HEK293 (cell line): ENCODE data around the gene ZC3H4.

Source experiments
- HOXD13 ChIP-seq: sonication (generic); formaldehyde crosslinking; IDR thresholded peaks from 2 replicates; pipeline ENCODE4 v1.8.0; 2022; ENCODE audit warnings: missing genetic modification reagents, borderline replicate concordance
- KLF9 ChIP-seq: fragments of 450-650 bp; formaldehyde crosslinking; IDR thresholded peaks from 2 replicates; pipeline ENCODE4 v1.5.1; 2016; ENCODE audit warnings: missing biosample characterization, missing genetic modification characterization, low read depth
- ZFP3 ChIP-seq: fragments of 450-650 bp; formaldehyde crosslinking; IDR thresholded peaks from 2 replicates; pipeline ENCODE4 v1.5.1; 2016; ENCODE audit warnings: low read depth, missing biosample characterization, missing genetic modification characterization
- ZNF112 ChIP-seq: fragments of 450-650 bp; formaldehyde crosslinking; IDR thresholded peaks from 2 replicates; pipeline ENCODE4 v1.5.0; 2017; ENCODE audit warnings: missing biosample characterization, missing genetic modification characterization
- ZNF529 ChIP-seq: fragments of 450-650 bp; formaldehyde crosslinking; IDR thresholded peaks from 2 replicates; pipeline ENCODE4 v1.5.1; 2017; ENCODE audit warnings: missing genetic modification characterization, missing biosample characterization; ENCODE audit not compliant: insufficient replicate concordance
- ZNF530 ChIP-seq: fragments of 450-650 bp; formaldehyde crosslinking; IDR thresholded peaks from 2 replicates; pipeline ENCODE4 v1.5.1; 2016; ENCODE audit warnings: low read depth, missing biosample characterization, missing genetic modification characterization
- ZNF585B ChIP-seq: fragments of 450-650 bp; formaldehyde crosslinking; IDR thresholded peaks from 2 replicates; pipeline ENCODE4 v1.5.1; 2016; ENCODE audit warnings: missing biosample characterization, missing genetic modification characterization
- ZNF677 ChIP-seq: fragments of 450-650 bp; IDR thresholded peaks from 2 replicates; pipeline ENCODE4 v1.5.0; 2018; ENCODE audit warnings: missing biosample characterization, mild to moderate bottlenecking, missing genetic modification characterization, moderate library complexity
- ZNF785 ChIP-seq: fragments of 450-650 bp; formaldehyde crosslinking; IDR thresholded peaks from 2 replicates; pipeline ENCODE4 v1.5.1; 2016; ENCODE audit warnings: missing biosample characterization, missing genetic modification characterization
- TF ChIP-seq, protein P1 (sequence below): fragments of 450-650 bp; formaldehyde crosslinking; IDR thresholded peaks from 2 replicates; pipeline ENCODE4 v1.5.1; 2016; ENCODE audit warnings: missing biosample characterization, missing genetic modification characterization
- TF ChIP-seq, protein P2 (sequence below): fragments of 450-650 bp; formaldehyde crosslinking; IDR thresholded peaks from 2 replicates; pipeline ENCODE4 v1.5.1; 2017; ENCODE audit warnings: missing biosample characterization, mild to moderate bottlenecking, missing genetic modification characterization, moderate library complexity
- TF ChIP-seq, protein P3 (sequence below): IDR thresholded peaks from 2 replicates; pipeline ENCODE4 v1.6.1; 2011; ENCODE audit warnings: mild to moderate bottlenecking, low read depth, low read length, borderline replicate concordance
- TF ChIP-seq, protein P4 (sequence below): fragments of 450-650 bp; formaldehyde crosslinking; conservative IDR thresholded peaks from 2 replicates; pipeline ENCODE4 v1.5.1; 2016; ENCODE audit warnings: low read depth, missing biosample characterization, missing genetic modification characterization
- TF ChIP-seq, protein P5 (sequence below): fragments of 450-650 bp; formaldehyde crosslinking; IDR thresholded peaks from 2 replicates; pipeline ENCODE4 v1.5.1; 2016; ENCODE audit warnings: missing biosample characterization, missing genetic modification characterization, borderline replicate concordance
- TF ChIP-seq, protein P6 (sequence below): fragments of 450-650 bp; formaldehyde crosslinking; IDR thresholded peaks from 2 replicates; pipeline ENCODE4 v1.5.1; 2016; ENCODE audit warnings: missing biosample characterization, missing genetic modification characterization

Gene ZC3H4

DNA sequence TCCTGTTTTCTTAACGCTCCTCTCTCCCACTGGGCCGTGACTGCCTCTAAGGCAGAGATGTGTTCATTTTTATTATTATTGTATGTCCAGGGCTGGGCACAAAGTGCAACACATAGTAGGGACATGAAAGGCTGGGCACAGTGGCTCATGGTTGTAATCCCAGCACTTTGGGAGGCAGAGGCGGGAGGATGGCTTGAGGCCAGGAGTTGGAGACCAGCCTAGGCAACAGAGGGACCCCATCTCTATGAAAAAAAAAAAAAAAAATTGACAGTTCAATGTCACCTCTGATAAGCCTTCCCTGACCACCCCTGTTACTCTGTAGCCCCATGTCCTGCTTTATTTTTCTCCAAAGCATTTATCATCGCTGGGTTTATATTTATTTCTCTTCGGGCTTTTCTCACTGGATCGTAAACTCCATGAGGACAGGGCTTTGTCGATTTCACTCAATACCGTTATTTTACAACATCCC, 16.6 kb upstream of the ZC3H4 start (continued):
- TF ChIP-seq, protein P1, sequence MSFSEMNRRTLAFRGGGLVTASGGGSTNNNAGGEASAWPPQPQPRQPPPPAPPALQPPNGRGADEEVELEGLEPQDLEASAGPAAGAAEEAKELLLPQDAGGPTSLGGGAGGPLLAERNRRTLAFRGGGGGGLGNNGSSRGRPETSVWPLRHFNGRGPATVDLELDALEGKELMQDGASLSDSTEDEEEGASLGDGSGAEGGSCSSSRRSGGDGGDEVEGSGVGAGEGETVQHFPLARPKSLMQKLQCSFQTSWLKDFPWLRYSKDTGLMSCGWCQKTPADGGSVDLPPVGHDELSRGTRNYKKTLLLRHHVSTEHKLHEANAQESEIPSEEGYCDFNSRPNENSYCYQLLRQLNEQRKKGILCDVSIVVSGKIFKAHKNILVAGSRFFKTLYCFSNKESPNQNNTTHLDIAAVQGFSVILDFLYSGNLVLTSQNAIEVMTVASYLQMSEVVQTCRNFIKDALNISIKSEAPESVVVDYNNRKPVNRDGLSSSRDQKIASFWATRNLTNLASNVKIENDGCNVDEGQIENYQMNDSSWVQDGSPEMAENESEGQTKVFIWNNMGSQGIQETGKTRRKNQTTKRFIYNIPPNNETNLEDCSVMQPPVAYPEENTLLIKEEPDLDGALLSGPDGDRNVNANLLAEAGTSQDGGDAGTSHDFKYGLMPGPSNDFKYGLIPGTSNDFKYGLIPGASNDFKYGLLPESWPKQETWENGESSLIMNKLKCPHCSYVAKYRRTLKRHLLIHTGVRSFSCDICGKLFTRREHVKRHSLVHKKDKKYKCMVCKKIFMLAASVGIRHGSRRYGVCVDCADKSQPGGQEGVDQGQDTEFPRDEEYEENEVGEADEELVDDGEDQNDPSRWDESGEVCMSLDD (tag by site-specific recombination): no peak
- TF ChIP-seq, protein P2, sequence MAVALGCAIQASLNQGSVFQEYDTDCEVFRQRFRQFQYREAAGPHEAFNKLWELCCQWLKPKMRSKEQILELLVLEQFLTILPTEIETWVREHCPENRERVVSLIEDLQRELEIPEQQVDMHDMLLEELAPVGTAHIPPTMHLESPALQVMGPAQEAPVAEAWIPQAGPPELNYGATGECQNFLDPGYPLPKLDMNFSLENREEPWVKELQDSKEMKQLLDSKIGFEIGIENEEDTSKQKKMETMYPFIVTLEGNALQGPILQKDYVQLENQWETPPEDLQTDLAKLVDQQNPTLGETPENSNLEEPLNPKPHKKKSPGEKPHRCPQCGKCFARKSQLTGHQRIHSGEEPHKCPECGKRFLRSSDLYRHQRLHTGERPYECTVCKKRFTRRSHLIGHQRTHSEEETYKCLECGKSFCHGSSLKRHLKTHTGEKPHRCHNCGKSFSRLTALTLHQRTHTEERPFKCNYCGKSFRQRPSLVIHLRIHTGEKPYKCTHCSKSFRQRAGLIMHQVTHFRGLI (tag by site-specific recombination): peak; percentile 44; the same call in 1 of the 2 replicates
- no peak for TF ChIP-seq ZNF677 (tag by site-specific recombination)
- no peak for TF ChIP-seq HOXD13
- no peak for TF ChIP-seq ZNF585B (tag by site-specific recombination)
- 0 out of 2 replicates have a peak, but pooled peaks have one; percentile 49 for TF ChIP-seq ZNF785 (tag by site-specific recombination)
- TF ChIP-seq, protein P3, sequence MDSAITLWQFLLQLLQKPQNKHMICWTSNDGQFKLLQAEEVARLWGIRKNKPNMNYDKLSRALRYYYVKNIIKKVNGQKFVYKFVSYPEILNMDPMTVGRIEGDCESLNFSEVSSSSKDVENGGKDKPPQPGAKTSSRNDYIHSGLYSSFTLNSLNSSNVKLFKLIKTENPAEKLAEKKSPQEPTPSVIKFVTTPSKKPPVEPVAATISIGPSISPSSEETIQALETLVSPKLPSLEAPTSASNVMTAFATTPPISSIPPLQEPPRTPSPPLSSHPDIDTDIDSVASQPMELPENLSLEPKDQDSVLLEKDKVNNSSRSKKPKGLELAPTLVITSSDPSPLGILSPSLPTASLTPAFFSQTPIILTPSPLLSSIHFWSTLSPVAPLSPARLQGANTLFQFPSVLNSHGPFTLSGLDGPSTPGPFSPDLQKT: no peak
- TF ChIP-seq ZNF529 (tag by site-specific recombination): no peak
- TF ChIP-seq ZNF112: no peak
- TF ChIP-seq, protein P4, sequence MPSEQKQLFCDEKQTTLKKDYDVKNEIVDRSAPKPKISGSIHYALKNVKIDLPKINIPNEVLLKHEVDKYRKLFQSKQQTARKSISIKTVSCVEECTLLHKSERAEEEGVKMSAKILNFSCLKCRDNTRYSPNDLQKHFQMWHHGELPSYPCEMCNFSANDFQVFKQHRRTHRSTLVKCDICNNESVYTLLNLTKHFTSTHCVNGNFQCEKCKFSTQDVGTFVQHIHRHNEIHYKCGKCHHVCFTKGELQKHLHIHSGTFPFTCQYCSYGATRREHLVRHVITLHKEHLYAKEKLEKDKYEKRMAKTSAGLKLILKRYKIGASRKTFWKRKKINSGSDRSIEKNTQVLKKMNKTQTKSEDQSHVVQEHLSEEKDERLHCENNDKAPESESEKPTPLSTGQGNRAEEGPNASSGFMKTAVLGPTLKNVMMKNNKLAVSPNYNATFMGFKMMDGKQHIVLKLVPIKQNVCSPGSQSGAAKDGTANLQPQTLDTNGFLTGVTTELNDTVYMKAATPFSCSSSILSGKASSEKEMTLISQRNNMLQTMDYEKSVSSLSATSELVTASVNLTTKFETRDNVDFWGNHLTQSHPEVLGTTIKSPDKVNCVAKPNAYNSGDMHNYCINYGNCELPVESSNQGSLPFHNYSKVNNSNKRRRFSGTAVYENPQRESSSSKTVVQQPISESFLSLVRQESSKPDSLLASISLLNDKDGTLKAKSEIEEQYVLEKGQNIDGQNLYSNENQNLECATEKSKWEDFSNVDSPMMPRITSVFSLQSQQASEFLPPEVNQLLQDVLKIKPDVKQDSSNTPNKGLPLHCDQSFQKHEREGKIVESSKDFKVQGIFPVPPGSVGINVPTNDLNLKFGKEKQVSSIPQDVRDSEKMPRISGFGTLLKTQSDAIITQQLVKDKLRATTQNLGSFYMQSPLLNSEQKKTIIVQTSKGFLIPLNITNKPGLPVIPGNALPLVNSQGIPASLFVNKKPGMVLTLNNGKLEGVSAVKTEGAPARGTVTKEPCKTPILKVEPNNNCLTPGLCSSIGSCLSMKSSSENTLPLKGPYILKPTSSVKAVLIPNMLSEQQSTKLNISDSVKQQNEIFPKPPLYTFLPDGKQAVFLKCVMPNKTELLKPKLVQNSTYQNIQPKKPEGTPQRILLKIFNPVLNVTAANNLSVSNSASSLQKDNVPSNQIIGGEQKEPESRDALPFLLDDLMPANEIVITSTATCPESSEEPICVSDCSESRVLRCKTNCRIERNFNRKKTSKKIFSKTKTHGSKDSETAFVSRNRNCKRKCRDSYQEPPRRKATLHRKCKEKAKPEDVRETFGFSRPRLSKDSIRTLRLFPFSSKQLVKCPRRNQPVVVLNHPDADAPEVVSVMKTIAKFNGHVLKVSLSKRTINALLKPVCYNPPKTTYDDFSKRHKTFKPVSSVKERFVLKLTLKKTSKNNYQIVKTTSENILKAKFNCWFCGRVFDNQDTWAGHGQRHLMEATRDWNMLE (tag by site-specific recombination): peak; percentile 46; the same call in 1 of the 2 replicates
- TF ChIP-seq, protein P5, sequence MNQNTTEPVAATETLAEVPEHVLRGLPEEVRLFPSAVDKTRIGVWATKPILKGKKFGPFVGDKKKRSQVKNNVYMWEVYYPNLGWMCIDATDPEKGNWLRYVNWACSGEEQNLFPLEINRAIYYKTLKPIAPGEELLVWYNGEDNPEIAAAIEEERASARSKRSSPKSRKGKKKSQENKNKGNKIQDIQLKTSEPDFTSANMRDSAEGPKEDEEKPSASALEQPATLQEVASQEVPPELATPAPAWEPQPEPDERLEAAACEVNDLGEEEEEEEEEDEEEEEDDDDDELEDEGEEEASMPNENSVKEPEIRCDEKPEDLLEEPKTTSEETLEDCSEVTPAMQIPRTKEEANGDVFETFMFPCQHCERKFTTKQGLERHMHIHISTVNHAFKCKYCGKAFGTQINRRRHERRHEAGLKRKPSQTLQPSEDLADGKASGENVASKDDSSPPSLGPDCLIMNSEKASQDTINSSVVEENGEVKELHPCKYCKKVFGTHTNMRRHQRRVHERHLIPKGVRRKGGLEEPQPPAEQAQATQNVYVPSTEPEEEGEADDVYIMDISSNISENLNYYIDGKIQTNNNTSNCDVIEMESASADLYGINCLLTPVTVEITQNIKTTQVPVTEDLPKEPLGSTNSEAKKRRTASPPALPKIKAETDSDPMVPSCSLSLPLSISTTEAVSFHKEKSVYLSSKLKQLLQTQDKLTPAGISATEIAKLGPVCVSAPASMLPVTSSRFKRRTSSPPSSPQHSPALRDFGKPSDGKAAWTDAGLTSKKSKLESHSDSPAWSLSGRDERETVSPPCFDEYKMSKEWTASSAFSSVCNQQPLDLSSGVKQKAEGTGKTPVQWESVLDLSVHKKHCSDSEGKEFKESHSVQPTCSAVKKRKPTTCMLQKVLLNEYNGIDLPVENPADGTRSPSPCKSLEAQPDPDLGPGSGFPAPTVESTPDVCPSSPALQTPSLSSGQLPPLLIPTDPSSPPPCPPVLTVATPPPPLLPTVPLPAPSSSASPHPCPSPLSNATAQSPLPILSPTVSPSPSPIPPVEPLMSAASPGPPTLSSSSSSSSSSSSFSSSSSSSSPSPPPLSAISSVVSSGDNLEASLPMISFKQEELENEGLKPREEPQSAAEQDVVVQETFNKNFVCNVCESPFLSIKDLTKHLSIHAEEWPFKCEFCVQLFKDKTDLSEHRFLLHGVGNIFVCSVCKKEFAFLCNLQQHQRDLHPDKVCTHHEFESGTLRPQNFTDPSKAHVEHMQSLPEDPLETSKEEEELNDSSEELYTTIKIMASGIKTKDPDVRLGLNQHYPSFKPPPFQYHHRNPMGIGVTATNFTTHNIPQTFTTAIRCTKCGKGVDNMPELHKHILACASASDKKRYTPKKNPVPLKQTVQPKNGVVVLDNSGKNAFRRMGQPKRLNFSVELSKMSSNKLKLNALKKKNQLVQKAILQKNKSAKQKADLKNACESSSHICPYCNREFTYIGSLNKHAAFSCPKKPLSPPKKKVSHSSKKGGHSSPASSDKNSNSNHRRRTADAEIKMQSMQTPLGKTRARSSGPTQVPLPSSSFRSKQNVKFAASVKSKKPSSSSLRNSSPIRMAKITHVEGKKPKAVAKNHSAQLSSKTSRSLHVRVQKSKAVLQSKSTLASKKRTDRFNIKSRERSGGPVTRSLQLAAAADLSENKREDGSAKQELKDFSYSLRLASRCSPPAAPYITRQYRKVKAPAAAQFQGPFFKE (tag by site-specific recombination): no peak
- TF ChIP-seq ZFP3: no peak
- TF ChIP-seq KLF9 (tag by site-specific recombination): no peak
- TF ChIP-seq, protein P6, sequence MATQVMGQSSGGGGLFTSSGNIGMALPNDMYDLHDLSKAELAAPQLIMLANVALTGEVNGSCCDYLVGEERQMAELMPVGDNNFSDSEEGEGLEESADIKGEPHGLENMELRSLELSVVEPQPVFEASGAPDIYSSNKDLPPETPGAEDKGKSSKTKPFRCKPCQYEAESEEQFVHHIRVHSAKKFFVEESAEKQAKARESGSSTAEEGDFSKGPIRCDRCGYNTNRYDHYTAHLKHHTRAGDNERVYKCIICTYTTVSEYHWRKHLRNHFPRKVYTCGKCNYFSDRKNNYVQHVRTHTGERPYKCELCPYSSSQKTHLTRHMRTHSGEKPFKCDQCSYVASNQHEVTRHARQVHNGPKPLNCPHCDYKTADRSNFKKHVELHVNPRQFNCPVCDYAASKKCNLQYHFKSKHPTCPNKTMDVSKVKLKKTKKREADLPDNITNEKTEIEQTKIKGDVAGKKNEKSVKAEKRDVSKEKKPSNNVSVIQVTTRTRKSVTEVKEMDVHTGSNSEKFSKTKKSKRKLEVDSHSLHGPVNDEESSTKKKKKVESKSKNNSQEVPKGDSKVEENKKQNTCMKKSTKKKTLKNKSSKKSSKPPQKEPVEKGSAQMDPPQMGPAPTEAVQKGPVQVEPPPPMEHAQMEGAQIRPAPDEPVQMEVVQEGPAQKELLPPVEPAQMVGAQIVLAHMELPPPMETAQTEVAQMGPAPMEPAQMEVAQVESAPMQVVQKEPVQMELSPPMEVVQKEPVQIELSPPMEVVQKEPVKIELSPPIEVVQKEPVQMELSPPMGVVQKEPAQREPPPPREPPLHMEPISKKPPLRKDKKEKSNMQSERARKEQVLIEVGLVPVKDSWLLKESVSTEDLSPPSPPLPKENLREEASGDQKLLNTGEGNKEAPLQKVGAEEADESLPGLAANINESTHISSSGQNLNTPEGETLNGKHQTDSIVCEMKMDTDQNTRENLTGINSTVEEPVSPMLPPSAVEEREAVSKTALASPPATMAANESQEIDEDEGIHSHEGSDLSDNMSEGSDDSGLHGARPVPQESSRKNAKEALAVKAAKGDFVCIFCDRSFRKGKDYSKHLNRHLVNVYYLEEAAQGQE (tag by site-specific recombination): no peak
- 0 out of 2 replicates have a peak, but pooled peaks have one; percentile 20 for TF ChIP-seq ZNF530 (tag by site-specific recombination)
